WERI-Rb-1 (cell line): ENCODE measurements around the gene FREM2.

Experiments
- DNase-seq: peaks from one replicate; pipeline ENCODE4 v3.0.0-alpha.2; 2020
- H3K27ac ChIP-seq: fragments of 250-450 bp; sonication (Bioruptor Pico); 2 replicates; pipeline ENCODE4 v1.5.1; 2020; ENCODE audit warnings: mild to moderate bottlenecking, moderate library complexity
- H3K27me3 ChIP-seq: fragments of 250-450 bp; sonication (Bioruptor Pico); 2 replicates; pipeline ENCODE4 v1.5.1; 2021; ENCODE audit warnings: mild to moderate bottlenecking, low read depth, moderate library complexity; ENCODE audit not compliant: insufficient read depth, severe bottlenecking
- H3K36me3 ChIP-seq: fragments of 250-450 bp; sonication (Bioruptor Pico); 2 replicates; pipeline ENCODE4 v1.5.1; 2020; ENCODE audit warnings: mild to moderate bottlenecking, moderate library complexity
- H3K4me3 ChIP-seq: 2 replicates; pipeline ENCODE4 v1.5.1; 2011; ENCODE audit warnings: low read depth, mild to moderate bottlenecking, control low read depth, low read length
- H3K9me3 ChIP-seq: fragments of 250-450 bp; sonication (Bioruptor Pico); 2 replicates; pipeline ENCODE4 v1.5.1; 2021; ENCODE audit warnings: mild to moderate bottlenecking, moderate library complexity; ENCODE audit not compliant: severe bottlenecking
- TF ChIP-seq, protein P1 (sequence below): IDR thresholded peaks from 2 replicates; pipeline ENCODE4 v1.5.1; 2011; ENCODE audit warnings: low read depth, mild to moderate bottlenecking, control low read depth, inconsistent platforms, low read length

The FREM2 gene

DNA sequence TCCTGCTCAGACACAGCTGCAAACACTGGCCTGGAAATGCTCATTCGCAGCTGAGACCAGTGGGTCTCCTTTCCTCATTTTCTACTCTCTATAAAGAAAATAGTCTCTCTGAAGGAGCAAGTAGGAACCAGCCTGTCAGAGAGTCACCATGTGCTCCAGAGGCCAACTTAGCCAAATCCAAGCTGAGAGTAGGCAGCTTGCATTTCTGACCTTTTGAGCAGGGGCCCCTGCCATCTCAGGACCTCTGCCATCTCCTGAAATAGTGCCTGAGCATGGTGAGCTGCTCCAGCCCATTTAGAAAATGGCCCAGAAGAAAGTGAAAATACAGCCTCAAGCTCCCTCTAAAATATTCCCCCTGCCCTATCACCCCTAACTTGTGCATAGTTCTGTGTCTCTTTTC is 208.2 kb downstream of the FREM2 start:
- DNase-seq, result no peak
- Histone ChIP-seq H3K9me3 (no peaks in the 10 kb centered on the region), H3K4me3 (no peak overlapping the region), H3K36me3 (no peaks in the 10 kb centered on the region), H3K27me3 (no peaks in the 10 kb centered on the region), H3K27ac (no peak overlapping the region)
- TF ChIP-seq, protein P1, sequence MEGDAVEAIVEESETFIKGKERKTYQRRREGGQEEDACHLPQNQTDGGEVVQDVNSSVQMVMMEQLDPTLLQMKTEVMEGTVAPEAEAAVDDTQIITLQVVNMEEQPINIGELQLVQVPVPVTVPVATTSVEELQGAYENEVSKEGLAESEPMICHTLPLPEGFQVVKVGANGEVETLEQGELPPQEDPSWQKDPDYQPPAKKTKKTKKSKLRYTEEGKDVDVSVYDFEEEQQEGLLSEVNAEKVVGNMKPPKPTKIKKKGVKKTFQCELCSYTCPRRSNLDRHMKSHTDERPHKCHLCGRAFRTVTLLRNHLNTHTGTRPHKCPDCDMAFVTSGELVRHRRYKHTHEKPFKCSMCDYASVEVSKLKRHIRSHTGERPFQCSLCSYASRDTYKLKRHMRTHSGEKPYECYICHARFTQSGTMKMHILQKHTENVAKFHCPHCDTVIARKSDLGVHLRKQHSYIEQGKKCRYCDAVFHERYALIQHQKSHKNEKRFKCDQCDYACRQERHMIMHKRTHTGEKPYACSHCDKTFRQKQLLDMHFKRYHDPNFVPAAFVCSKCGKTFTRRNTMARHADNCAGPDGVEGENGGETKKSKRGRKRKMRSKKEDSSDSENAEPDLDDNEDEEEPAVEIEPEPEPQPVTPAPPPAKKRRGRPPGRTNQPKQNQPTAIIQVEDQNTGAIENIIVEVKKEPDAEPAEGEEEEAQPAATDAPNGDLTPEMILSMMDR, result no peak

DNA sequence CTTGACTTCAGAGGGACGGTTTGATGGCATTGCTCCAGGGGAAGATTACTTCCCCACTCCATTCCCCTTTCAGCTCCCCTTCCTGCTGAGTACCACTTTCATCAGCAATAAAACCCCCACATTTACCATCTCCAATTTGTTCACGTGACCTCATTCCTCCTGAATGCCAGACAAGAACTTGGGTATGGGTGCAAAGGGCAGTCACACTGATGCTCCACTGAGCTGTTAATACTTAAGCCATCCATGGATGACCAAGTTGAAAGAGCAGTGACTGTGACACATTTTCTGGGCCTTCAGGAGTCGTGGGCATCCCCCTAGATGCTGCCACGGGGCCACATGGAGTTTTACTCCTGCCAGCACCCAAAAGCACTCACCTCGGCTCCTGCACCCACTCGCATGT is 210.6 kb downstream of the FREM2 start:
- Histone ChIP-seq H3K9me3 (no peaks in the 10 kb centered on the region), H3K36me3 (no peaks in the 10 kb centered on the region), H3K4me3 (no peak overlapping the region), H3K27me3 (no peaks in the 10 kb centered on the region), H3K27ac (no peak overlapping the region)
- DNase-seq, result no peak
- TF ChIP-seq, protein P1, result no peak

DNA sequence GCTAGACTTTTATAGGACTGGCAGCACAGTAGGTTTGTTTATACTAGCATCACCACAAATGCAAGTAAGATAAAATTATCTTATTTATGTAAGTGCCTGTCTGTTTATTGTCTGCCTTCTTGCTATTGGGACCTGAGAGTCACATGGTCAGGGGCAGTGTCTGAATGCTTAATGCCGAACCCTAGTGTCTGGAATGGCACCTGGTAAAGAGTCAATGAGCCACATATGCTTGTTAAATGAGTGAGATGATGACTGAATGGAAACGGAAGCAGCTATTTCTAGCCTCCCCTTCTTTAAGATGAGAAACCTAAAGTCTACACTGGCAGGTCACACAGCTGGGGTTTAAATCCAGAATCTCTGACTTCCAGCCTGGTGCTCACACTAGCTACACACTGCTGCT is 211.6 kb downstream of the FREM2 start:
- H3K27ac ChIP-seq, result no peak overlapping the region
- TF ChIP-seq, protein P1, result no peak
- no peak for DNase-seq
- no peak overlapping the region for H3K4me3 ChIP-seq
- H3K27me3 ChIP-seq, result no peaks in the 10 kb centered on the region
- H3K36me3 ChIP-seq, result no peaks in the 10 kb centered on the region
- no peaks in the 10 kb centered on the region for H3K9me3 ChIP-seq

DNA sequence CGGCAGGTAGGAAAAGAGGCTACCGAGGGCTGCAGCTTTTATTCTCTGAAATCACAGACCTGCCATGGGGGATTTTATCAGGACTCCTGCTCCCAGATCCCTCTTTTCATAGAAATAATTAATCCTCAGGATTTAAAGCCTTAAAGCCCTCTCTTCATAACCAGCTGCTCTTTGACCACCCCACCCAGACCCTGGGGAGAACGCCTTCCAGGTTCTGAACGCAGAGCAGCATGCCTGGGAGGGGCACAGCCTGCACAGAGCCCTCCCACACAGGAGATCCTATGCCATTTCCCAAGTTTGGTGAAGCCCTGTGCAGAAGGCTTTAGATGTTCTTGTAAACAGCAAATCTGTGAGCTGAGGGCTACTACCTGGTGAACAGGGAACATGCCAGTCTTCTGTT is 212.7 kb downstream of the FREM2 start:
- Histone ChIP-seq H3K27ac (no peak overlapping the region), H3K4me3 (no peak overlapping the region), H3K27me3 (no peaks in the 10 kb centered on the region), H3K36me3 (no peaks in the 10 kb centered on the region), H3K9me3 (no peaks in the 10 kb centered on the region)
- no peak for DNase-seq
- TF ChIP-seq, protein P1, result no peak

- H3K27me3 ChIP-seq, result no peaks in the 10 kb centered on the region
- no peaks in the 10 kb centered on the region for H3K9me3 ChIP-seq
- TF ChIP-seq, protein P1, result peak; percentile 54; the same call in 1 of the 2 replicates
- DNase-seq, result peak; percentile 32
- H3K4me3 ChIP-seq, result no peak overlapping the region
- no peaks in the 10 kb centered on the region for H3K36me3 ChIP-seq
- H3K27ac ChIP-seq, result no peak overlapping the region
Measured at GRCh38 chr13:38900188-38900587, 213.3 kb downstream of the FREM2 start.

DNA sequence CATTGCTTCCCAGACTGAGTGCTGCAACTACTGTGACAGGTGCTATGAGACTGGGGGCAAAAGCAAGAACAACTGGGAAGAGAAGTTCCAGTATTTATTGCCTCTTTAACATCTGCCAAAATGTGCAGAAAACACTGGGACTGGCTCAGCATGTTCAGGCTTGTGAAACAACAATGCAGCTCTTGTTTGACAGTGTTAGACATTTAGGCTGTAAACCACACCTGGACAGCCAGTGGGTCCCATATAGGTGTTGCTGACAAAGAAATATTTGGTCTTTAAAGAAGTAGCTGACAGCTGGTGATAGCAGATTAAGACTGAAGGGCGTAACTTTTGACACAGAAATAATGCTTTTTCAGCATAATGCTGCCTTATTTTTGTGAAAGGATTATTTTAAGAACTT is 215.7 kb downstream of the FREM2 start:
- no peak overlapping the region for H3K4me3 ChIP-seq
- H3K27ac ChIP-seq, result no peak overlapping the region
- no peaks in the 10 kb centered on the region for H3K27me3 ChIP-seq
- DNase-seq, result no peak
- TF ChIP-seq, protein P1, result no peak
- H3K36me3 ChIP-seq, result no peaks in the 10 kb centered on the region
- no peaks in the 10 kb centered on the region for H3K9me3 ChIP-seq
